ENCODE measurements around the gene TARS2.

- TF ChIP-seq, protein P1, sequence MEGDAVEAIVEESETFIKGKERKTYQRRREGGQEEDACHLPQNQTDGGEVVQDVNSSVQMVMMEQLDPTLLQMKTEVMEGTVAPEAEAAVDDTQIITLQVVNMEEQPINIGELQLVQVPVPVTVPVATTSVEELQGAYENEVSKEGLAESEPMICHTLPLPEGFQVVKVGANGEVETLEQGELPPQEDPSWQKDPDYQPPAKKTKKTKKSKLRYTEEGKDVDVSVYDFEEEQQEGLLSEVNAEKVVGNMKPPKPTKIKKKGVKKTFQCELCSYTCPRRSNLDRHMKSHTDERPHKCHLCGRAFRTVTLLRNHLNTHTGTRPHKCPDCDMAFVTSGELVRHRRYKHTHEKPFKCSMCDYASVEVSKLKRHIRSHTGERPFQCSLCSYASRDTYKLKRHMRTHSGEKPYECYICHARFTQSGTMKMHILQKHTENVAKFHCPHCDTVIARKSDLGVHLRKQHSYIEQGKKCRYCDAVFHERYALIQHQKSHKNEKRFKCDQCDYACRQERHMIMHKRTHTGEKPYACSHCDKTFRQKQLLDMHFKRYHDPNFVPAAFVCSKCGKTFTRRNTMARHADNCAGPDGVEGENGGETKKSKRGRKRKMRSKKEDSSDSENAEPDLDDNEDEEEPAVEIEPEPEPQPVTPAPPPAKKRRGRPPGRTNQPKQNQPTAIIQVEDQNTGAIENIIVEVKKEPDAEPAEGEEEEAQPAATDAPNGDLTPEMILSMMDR (IDR thresholded peaks at IDR 0.05) = no peak
- no peak for TF ChIP-seq POLR2AphosphoS5 (IDR thresholded peaks at IDR 0.05)
Observed at GRCh38 chr1:150544204-150544603, 57.0 kb downstream of the TARS2 start.
